HepG2 (cell line): ENCODE measurements around the gene MDFI. TPM values are rescaled to one million over a fixed set of nuclear protein-coding genes. Genes with fewer than 3 reads are reported as not detected.
A peak's percentile ranks its signal among the peaks of the same experiment; 100 is the strongest.

Source experiments
- EHMT2 ChIP-seq: fragments of 200-600 bp; sonication (generic); IDR thresholded peaks from 2 replicates; pipeline ENCODE4 v1.7.0; 2017; ENCODE audit warnings: antibody characterized with exemption, low read depth, low read length, borderline replicate concordance
- FIP1L1 ChIP-seq: fragments of 200-400 bp; formaldehyde crosslinking; IDR thresholded peaks from 2 replicates; pipeline ENCODE4 v1.6.1; 2018; ENCODE audit warnings: low read depth, mild to moderate bottlenecking, low read length, moderate library complexity, borderline replicate concordance; ENCODE audit not compliant: insufficient read depth
- IKZF5 ChIP-seq: IDR thresholded peaks from 2 replicates; pipeline ENCODE4 v1.6.1; 2018; ENCODE audit warnings: missing genetic modification reagents, mild to moderate bottlenecking, missing compliant biosample characterization
- KLF13 ChIP-seq: sonication (generic); formaldehyde crosslinking; IDR thresholded peaks from 2 replicates; pipeline ENCODE4 v1.4.0; 2020; ENCODE audit warnings: mild to moderate bottlenecking, missing genetic modification reagents
- MBD4 ChIP-seq: IDR thresholded peaks from 2 replicates; pipeline ENCODE4 v1.6.1; 2012; ENCODE audit warnings: low read length, inconsistent platforms, borderline replicate concordance
- MTA1 ChIP-seq: sonication (generic); formaldehyde crosslinking; IDR thresholded peaks from 2 replicates; pipeline ENCODE4 v1.4.0; 2020; ENCODE audit warnings: missing genetic modification reagents, mild to moderate bottlenecking, borderline replicate concordance
- NFE2L1 ChIP-seq: sonication (generic); formaldehyde crosslinking; IDR thresholded peaks from 2 replicates; pipeline ENCODE4 v1.4.0; 2020; ENCODE audit warnings: missing genetic modification reagents, mild to moderate bottlenecking, borderline replicate concordance
- ZBTB38 ChIP-seq: sonication (generic); formaldehyde crosslinking; IDR thresholded peaks from 2 replicates; pipeline ENCODE4 v1.5.1; 2020; ENCODE audit warnings: mild to moderate bottlenecking, missing genetic modification reagents
- ZNF354B ChIP-seq: sonication (generic); formaldehyde crosslinking; IDR thresholded peaks from 2 replicates; pipeline ENCODE4 v1.8.0; 2022; ENCODE audit warnings: mild to moderate bottlenecking, missing genetic modification reagents
- ZNF501 ChIP-seq: sonication (generic); formaldehyde crosslinking; IDR thresholded peaks from 2 replicates; pipeline ENCODE4 v1.5.1; 2020; ENCODE audit warnings: mild to moderate bottlenecking, moderate library complexity, missing genetic modification reagents
- ZNF512B ChIP-seq: sonication (generic); formaldehyde crosslinking; IDR thresholded peaks from 2 replicates; pipeline ENCODE4 v1.5.1; 2020; ENCODE audit warnings: missing genetic modification reagents, mild to moderate bottlenecking, borderline replicate concordance
- ZNF747 ChIP-seq: sonication (generic); formaldehyde crosslinking; IDR thresholded peaks from 2 replicates; pipeline ENCODE4 v1.8.1; 2023; ENCODE audit warnings: missing genetic modification reagents, mild to moderate bottlenecking, borderline replicate concordance
- polyA plus RNA-seq, 8 experiments: library from polyadenylated mRNA; depleted of rRNA in 3 of 8; stranded (reverse) in 7 of 8; unstranded in 1 of 8; fragments of >200 nt; fragmentation: Illumina TruSeq in 4 of 8; extraction: Trizol in 4 of 8; gene quantifications; 2 replicates each; pipeline versions ENCODE4 v1.2.1 to v1.2.3, GENCODE V29; 2011 to 2016; ENCODE audit warnings: low read depth in 4 of 8, missing spikeins in 1 of 8, mixed read lengths in 1 of 8; ENCODE audit not compliant: insufficient read depth in 1 of 8
- total RNA-seq, 5 experiments: library from RNA; depleted of rRNA; stranded (reverse); fragments of >200 nt; fragmentation: Illumina TruSeq; extraction: Trizol; gene quantifications; 2 replicates each; pipeline ENCODE4 v1.2.3, GENCODE V29; 2016; ENCODE audit warnings: low read depth in 1 of 5
- TF ChIP-seq, protein P1 (sequence below): sonication (generic); formaldehyde crosslinking; IDR thresholded peaks from 2 replicates; pipeline ENCODE4 v1.9.0; 2021; ENCODE audit warnings: mild to moderate bottlenecking, missing genetic modification reagents
- TF ChIP-seq, protein P2 (sequence below): IDR thresholded peaks from 2 replicates; pipeline ENCODE4 v1.6.1; 2016

The MDFI gene
- total and polyA plus RNA-seq, 2 of the 13 experiments (the other 11 are each of a cell fraction or from before 2014, with no cell fraction given) = 0.28 TPM; not detected in 1

- TF ChIP-seq, protein P1, sequence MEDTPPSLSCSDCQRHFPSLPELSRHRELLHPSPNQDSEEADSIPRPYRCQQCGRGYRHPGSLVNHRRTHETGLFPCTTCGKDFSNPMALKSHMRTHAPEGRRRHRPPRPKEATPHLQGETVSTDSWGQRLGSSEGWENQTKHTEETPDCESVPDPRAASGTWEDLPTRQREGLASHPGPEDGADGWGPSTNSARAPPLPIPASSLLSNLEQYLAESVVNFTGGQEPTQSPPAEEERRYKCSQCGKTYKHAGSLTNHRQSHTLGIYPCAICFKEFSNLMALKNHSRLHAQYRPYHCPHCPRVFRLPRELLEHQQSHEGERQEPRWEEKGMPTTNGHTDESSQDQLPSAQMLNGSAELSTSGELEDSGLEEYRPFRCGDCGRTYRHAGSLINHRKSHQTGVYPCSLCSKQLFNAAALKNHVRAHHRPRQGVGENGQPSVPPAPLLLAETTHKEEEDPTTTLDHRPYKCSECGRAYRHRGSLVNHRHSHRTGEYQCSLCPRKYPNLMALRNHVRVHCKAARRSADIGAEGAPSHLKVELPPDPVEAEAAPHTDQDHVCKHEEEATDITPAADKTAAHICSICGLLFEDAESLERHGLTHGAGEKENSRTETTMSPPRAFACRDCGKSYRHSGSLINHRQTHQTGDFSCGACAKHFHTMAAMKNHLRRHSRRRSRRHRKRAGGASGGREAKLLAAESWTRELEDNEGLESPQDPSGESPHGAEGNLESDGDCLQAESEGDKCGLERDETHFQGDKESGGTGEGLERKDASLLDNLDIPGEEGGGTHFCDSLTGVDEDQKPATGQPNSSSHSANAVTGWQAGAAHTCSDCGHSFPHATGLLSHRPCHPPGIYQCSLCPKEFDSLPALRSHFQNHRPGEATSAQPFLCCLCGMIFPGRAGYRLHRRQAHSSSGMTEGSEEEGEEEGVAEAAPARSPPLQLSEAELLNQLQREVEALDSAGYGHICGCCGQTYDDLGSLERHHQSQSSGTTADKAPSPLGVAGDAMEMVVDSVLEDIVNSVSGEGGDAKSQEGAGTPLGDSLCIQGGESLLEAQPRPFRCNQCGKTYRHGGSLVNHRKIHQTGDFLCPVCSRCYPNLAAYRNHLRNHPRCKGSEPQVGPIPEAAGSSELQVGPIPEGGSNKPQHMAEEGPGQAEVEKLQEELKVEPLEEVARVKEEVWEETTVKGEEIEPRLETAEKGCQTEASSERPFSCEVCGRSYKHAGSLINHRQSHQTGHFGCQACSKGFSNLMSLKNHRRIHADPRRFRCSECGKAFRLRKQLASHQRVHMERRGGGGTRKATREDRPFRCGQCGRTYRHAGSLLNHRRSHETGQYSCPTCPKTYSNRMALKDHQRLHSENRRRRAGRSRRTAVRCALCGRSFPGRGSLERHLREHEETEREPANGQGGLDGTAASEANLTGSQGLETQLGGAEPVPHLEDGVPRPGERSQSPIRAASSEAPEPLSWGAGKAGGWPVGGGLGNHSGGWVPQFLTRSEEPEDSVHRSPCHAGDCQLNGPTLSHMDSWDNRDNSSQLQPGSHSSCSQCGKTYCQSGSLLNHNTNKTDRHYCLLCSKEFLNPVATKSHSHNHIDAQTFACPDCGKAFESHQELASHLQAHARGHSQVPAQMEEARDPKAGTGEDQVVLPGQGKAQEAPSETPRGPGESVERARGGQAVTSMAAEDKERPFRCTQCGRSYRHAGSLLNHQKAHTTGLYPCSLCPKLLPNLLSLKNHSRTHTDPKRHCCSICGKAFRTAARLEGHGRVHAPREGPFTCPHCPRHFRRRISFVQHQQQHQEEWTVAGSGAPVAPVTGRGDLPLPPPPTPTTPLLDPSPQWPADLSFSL (CRISPR knock-in tag) = no peak
- TF ChIP-seq, protein P2, sequence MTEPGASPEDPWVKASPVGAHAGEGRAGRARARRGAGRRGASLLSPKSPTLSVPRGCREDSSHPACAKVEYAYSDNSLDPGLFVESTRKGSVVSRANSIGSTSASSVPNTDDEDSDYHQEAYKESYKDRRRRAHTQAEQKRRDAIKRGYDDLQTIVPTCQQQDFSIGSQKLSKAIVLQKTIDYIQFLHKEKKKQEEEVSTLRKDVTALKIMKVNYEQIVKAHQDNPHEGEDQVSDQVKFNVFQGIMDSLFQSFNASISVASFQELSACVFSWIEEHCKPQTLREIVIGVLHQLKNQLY (CRISPR knock-in tag) = no peak
- TF ChIP-seq IKZF5 (peak; percentile 53; the same call in 1 of the 2 replicates), ZNF512B (CRISPR knock-in tag) (no peak), MBD4 (no peak), FIP1L1 (0 out of 2 replicates have a peak, but pooled peaks have one; percentile 77), ZBTB38 (CRISPR knock-in tag) (0 out of 2 replicates have a peak, but pooled peaks have one; percentile 47), KLF13 (CRISPR knock-in tag) (no peak), EHMT2 (no peak), ZNF747 (CRISPR knock-in tag) (no peak), ZNF501 (CRISPR knock-in tag) (no peak), MTA1 (no peak), ZNF354B (no peak), NFE2L1 (no peak)
Observed at GRCh38 chr6:41682056-41682477, 43.8 kb downstream of the MDFI start (continued).
